Measurements from ENCODE around the gene CRELD2. TPM values are rescaled to one million over a fixed set of nuclear protein-coding genes. Genes with fewer than 3 reads are reported as not detected.

Gene CRELD2
- total RNA-seq, 2 donors from 2014 or later: 46.1 to 60.1 TPM

DNA sequence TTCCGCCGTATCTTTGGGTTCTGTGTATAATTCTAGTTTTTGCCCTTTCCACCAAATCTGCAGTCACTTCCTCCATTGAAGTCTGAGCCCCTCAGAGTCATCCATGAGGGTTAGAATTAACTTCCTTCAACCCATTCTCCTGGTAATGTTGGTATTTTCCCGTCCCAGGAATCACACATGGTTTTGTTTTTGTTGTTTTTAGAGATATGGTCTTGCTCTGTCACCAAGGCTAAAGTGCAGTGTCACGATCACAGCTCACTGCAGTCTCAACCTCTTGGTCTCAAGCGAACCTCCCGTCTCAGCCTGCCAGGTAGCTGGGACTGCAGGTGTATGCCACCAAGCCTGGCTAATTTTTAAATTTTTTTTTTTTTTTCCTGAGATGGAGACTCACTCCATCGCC lies 46.1 kb upstream of the CRELD2 start:
- DNase-seq (ENCODE audit: low spot score): no peak
- H3K36me3 ChIP-seq: peaks cover 5% of the 10 kb centered on the region
- no peak overlapping the region for H3K4me3 ChIP-seq
- H3K4me1 ChIP-seq (ENCODE audit: control insufficient read depth in 1 of 2, low read depth in 2 of 2): no peaks in the 10 kb centered on the region
- H3K9me3 ChIP-seq: peaks cover 2% of the 10 kb centered on the region
- no peak for ATAC-seq (ENCODE audit: insufficient number of reproducible peaks, low FRiP score, low read depth)
- no peaks in the 10 kb centered on the region for H3K27me3 ChIP-seq (replicated peaks; ENCODE audit: insufficient read depth)
- TF ChIP-seq, protein P1, sequence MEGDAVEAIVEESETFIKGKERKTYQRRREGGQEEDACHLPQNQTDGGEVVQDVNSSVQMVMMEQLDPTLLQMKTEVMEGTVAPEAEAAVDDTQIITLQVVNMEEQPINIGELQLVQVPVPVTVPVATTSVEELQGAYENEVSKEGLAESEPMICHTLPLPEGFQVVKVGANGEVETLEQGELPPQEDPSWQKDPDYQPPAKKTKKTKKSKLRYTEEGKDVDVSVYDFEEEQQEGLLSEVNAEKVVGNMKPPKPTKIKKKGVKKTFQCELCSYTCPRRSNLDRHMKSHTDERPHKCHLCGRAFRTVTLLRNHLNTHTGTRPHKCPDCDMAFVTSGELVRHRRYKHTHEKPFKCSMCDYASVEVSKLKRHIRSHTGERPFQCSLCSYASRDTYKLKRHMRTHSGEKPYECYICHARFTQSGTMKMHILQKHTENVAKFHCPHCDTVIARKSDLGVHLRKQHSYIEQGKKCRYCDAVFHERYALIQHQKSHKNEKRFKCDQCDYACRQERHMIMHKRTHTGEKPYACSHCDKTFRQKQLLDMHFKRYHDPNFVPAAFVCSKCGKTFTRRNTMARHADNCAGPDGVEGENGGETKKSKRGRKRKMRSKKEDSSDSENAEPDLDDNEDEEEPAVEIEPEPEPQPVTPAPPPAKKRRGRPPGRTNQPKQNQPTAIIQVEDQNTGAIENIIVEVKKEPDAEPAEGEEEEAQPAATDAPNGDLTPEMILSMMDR (IDR thresholded peaks at IDR 0.05): no peak
- H3K27ac ChIP-seq: no peak overlapping the region

DNA sequence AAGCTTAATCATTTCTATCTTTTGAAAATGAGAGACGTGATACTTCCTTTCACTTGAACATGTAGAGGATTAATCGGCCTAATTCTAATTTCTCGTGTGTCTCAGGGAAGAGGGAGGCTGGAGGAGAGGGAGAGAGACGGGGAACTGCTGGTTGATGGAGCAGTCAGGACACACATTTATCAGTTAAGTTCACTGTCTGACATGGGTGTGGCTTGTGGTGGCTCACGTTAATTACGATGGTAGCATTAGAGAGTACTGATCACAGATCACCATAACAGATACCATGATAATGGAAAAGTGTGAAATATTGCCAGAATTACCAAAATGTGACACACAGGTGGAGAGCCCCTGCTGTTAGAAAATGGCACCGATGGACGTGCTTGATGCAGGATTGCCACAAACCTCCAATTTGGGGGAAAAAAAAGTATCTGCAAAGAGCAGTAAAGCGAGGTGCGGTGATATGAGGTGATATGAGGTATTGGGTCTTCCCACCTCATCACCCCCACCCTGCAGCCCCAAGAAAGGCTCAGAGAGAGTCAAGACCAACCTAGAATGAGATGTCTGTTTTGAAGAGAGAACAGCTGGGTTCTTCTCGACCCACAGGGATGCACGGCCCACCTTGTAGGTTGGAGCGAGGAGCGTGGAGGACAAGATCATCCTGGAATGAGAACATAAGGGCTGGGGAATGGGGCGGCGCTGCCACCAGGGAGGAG lies 45.0 kb upstream of the CRELD2 start:
- Histone ChIP-seq H3K4me3 (no peak overlapping the region), H3K9me3 (peaks cover 2% of the 10 kb centered on the region), H3K27ac (no peak overlapping the region), H3K4me1 (ENCODE audit: control insufficient read depth in 1 of 2, low read depth in 2 of 2) (no peaks in the 10 kb centered on the region), H3K36me3 (peaks cover 5% of the 10 kb centered on the region), H3K27me3 (replicated peaks; ENCODE audit: insufficient read depth) (no peaks in the 10 kb centered on the region)
- no peak for ATAC-seq (ENCODE audit: insufficient number of reproducible peaks, low FRiP score, low read depth)
- no peak for DNase-seq (ENCODE audit: low spot score)
- TF ChIP-seq, protein P1 (IDR thresholded peaks at IDR 0.05): no peak

DNA sequence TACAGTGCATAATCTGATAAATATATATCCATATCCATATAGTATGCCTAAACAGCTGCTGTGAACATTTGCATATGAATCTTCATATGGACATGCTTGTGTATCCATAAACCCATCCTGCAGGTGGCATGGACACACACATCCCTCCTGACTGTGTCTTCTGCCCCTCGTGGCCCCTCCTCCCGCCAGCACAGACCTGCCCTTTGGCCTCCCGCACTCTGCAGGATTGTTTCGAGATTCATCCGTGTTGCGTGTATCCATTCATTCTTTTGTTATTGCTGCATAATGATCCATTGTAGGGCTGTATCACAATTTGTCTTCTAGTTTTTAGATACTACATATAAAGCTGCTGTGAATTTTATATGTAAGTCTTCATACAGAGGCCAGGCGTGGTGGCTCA lies 40.8 kb upstream of the CRELD2 start:
- Histone ChIP-seq H3K4me1 (ENCODE audit: control insufficient read depth in 1 of 2, low read depth in 2 of 2) (no peaks in the 10 kb centered on the region), H3K27ac (no peak overlapping the region), H3K36me3 (peaks cover 5% of the 10 kb centered on the region), H3K27me3 (replicated peaks; ENCODE audit: insufficient read depth) (no peaks in the 10 kb centered on the region), H3K9me3 (peaks cover 8% of the 10 kb centered on the region), H3K4me3 (no peak overlapping the region)
- TF ChIP-seq, protein P1 (IDR thresholded peaks at IDR 0.05): no peak
- ATAC-seq (ENCODE audit: insufficient number of reproducible peaks, low FRiP score, low read depth) (no peak), DNase-seq (ENCODE audit: low spot score) (no peak)

DNA sequence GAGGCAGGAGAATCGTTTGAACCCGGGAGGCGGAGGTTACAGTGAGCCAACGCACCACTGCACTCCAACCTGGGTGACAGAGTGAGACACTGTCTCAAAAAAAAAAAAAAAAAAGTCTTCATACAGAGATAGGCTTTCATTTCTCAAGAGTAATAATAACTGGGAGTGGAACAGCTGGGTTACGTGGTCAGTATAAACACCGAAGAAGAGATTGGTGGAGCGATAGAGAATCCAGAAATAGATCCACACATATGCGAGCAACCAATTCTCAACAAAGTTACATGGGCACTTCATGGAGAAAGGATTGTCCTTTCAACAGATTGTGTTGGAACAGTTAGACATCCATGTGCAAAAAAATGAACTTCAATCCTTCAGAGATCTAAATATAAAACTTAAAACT lies 40.2 kb upstream of the CRELD2 start:
- ATAC-seq (ENCODE audit: insufficient number of reproducible peaks, low FRiP score, low read depth): no peak
- no peak overlapping the region for H3K27ac ChIP-seq
- H3K4me3 ChIP-seq: no peak overlapping the region
- peaks cover 8% of the 10 kb centered on the region for H3K9me3 ChIP-seq
- TF ChIP-seq, protein P1 (IDR thresholded peaks at IDR 0.05): no peak
- no peak for DNase-seq (ENCODE audit: low spot score)
- H3K27me3 ChIP-seq (replicated peaks; ENCODE audit: insufficient read depth): no peaks in the 10 kb centered on the region
- peaks cover under 1% of the 10 kb centered on the region for H3K36me3 ChIP-seq
- no peaks in the 10 kb centered on the region for H3K4me1 ChIP-seq (ENCODE audit: control insufficient read depth in 1 of 2, low read depth in 2 of 2)

GRCh38 chr22:49879871-49880270 lies 38.6 kb upstream of the CRELD2 start:
- Histone ChIP-seq H3K27me3 (replicated peaks; ENCODE audit: insufficient read depth) (no peaks in the 10 kb centered on the region), H3K9me3 (peaks cover 8% of the 10 kb centered on the region), H3K4me3 (no peak overlapping the region), H3K4me1 (ENCODE audit: control insufficient read depth in 1 of 2, low read depth in 2 of 2) (no peaks in the 10 kb centered on the region), H3K36me3 (peaks cover 9% of the 10 kb centered on the region), H3K27ac (no peak overlapping the region)
- DNase-seq (ENCODE audit: low spot score) (no peak), ATAC-seq (ENCODE audit: insufficient number of reproducible peaks, low FRiP score, low read depth) (no peak)
- TF ChIP-seq, protein P1 (IDR thresholded peaks at IDR 0.05): no peak
